Germinal center (tissue), 1 donor: ENCODE measurements around the gene CASP7.

ENCODE experiments used
- DNase-seq: peaks from one replicate; pipeline ENCODE4 v3.0.0; 2012; ENCODE audit warnings: mixed read lengths, low spot score

CASP7 gene

GRCh38 chr10:113712755-113713639 lies 33.3 kb downstream of the CASP7 start:
- no peak for DNase-seq

- no peak for DNase-seq
These were observed 33.9 kb downstream of the CASP7 start for GRCh38 chr10:113713640-113713982.

- DNase-seq, result no peak
These were observed 36.6 kb downstream of the CASP7 start for GRCh38 chr10:113716109-113716910.

- no peak for DNase-seq
These were observed 39.5 kb downstream of the CASP7 start for GRCh38 chr10:113718969-113719822.

GRCh38 chr10:113720386-113720785 lies 40.7 kb downstream of the CASP7 start:
- no peak for DNase-seq

GRCh38 chr10:113732160-113732881 lies 52.6 kb downstream of the CASP7 start:
- DNase-seq, result no peak

- DNase-seq, result no peak
These were observed 53.3 kb downstream of the CASP7 start for GRCh38 chr10:113732966-113733365.

- DNase-seq, result no peak
These were observed 53.9 kb downstream of the CASP7 start for GRCh38 chr10:113733635-113734034.

- no peak for DNase-seq
These were observed 56.2 kb downstream of the CASP7 start for GRCh38 chr10:113735913-113736312.

GRCh38 chr10:113736576-113736975 lies 56.9 kb downstream of the CASP7 start:
- DNase-seq, result no peak

GRCh38 chr10:113739031-113739430 lies 59.3 kb downstream of the CASP7 start:
- no peak for DNase-seq

GRCh38 chr10:113739577-113739976 lies 59.9 kb downstream of the CASP7 start:
- no peak for DNase-seq

GRCh38 chr10:113740850-113741249 lies 61.1 kb downstream of the CASP7 start:
- no peak for DNase-seq

- DNase-seq, result no peak
These were observed 62.8 kb downstream of the CASP7 start for GRCh38 chr10:113742466-113742865.

- DNase-seq, result no peak
These were observed 63.9 kb downstream of the CASP7 start for GRCh38 chr10:113743594-113743993.

- no peak for DNase-seq
These were observed 65.7 kb downstream of the CASP7 start for GRCh38 chr10:113745374-113745773.

GRCh38 chr10:113746217-113746957 lies 66.7 kb downstream of the CASP7 start:
- DNase-seq, result no peak

- DNase-seq, result no peak
These were observed 71.5 kb downstream of the CASP7 start, which contains the start of gene PLEKHS1 for GRCh38 chr10:113751181-113751732. Gene PLEKHS1 (plus strand): TSS chr10:113751682. CDS start chr10:113755278, 3,596 bp downstream.

- no peak for DNase-seq
These were observed 72.8 kb downstream of the CASP7 start for GRCh38 chr10:113752553-113752952.

GRCh38 chr10:113753020-113753692 lies 73.4 kb downstream of the CASP7 start:
- DNase-seq, result no peak
